Neural cell (in vitro differentiated cells): Measurements from ENCODE around the gene GRIK2. TPM values are rescaled to one million over a fixed set of nuclear protein-coding genes. Genes with fewer than 3 reads are reported as not detected.

Experiments used
- H2AFZ ChIP-seq: fragments of 200-600, 300-800 bp; sonication (generic), shearing (Covaris generic); 2 replicates; pipeline ENCODE4 v1.6.0; 2014; ENCODE audit warnings: low read depth, mild to moderate bottlenecking, antibody characterized with exemption, low read length, moderate library complexity
- H3F3A ChIP-seq: fragments of 200-600 bp; shearing (Covaris generic); 2 replicates; pipeline ENCODE4 v1.6.1; 2016; ENCODE audit warnings: mild to moderate bottlenecking, moderate library complexity, mixed read lengths, antibody characterized with exemption, low read length; ENCODE audit not compliant: insufficient read depth, poor library complexity, severe bottlenecking
- H3K27ac ChIP-seq: fragments of 200-600, 300-800 bp; sonication (generic), shearing (Covaris generic); 2 replicates; pipeline ENCODE4 v1.5.1; 2014; ENCODE audit warnings: mild to moderate bottlenecking, low read length, moderate library complexity
- H3K27me3 ChIP-seq: fragments of 300-800, 200-600 bp; sonication (generic), shearing (Covaris generic); 2 replicates; pipeline ENCODE4 v1.6.0; 2014; ENCODE audit warnings: mild to moderate bottlenecking, low read depth, low read length, moderate library complexity; ENCODE audit not compliant: insufficient read depth
- H3K36me3 ChIP-seq: fragments of 300-800, 200-600 bp; sonication (generic), shearing (Covaris generic); 2 replicates; pipeline ENCODE4 v1.5.1; 2014; ENCODE audit warnings: mild to moderate bottlenecking, antibody characterized with exemption, low read length, moderate library complexity; ENCODE audit not compliant: insufficient read depth
- H3K4me2 ChIP-seq: fragments of 300-800, 200-600 bp; sonication (generic), shearing (Covaris generic); 2 replicates; pipeline ENCODE4 v1.6.0; 2014; ENCODE audit warnings: mild to moderate bottlenecking, low read length
- H3K4me3 ChIP-seq: fragments of 300-800, 200-600 bp; sonication (generic), shearing (Covaris generic); 2 replicates; pipeline ENCODE4 v1.5.1; 2014; ENCODE audit warnings: mild to moderate bottlenecking, low read length, moderate library complexity
- H3K79me2 ChIP-seq: fragments of 200-600 bp; shearing (Covaris generic); replicated peaks from 2 replicates; pipeline ENCODE4 v1.6.0; 2014; ENCODE audit warnings: mild to moderate bottlenecking, low read length, moderate library complexity; ENCODE audit not compliant: insufficient read depth
- H3K9ac ChIP-seq: fragments of 300-800, 200-600 bp; sonication (generic), shearing (Covaris generic); 2 replicates; pipeline ENCODE4 v1.6.1; 2016; ENCODE audit warnings: mild to moderate bottlenecking, low read length, mixed read lengths
- H3K9me2 ChIP-seq: fragments of 200-600 bp; shearing (Covaris generic); 2 replicates; pipeline ENCODE4 v1.6.1; 2016; ENCODE audit warnings: mild to moderate bottlenecking, low read length, mixed read lengths; ENCODE audit not compliant: insufficient read depth
- H3K9me3 ChIP-seq: fragments of 200-600, 300-800 bp; sonication (generic), shearing (Covaris generic); 2 replicates; pipeline ENCODE4 v1.6.1; 2016; ENCODE audit warnings: mild to moderate bottlenecking, mixed run types, low read length, moderate library complexity, mixed read lengths
- H4K20me1 ChIP-seq: fragments of 200-600 bp; shearing (Covaris generic); 2 replicates; pipeline ENCODE4 v1.6.1; 2016; ENCODE audit warnings: mild to moderate bottlenecking, mixed run types; ENCODE audit not compliant: insufficient read depth
- EP300 ChIP-seq: fragments of 450-650 bp; conservative IDR thresholded peaks from 2 replicates; pipeline ENCODE4 v1.6.1; 2014; ENCODE audit warnings: antibody characterized with exemption, mild to moderate bottlenecking, moderate library complexity; ENCODE audit not compliant: poor library complexity, severe bottlenecking
- EZH2 ChIP-seq: fragments of 200-600, 300-800 bp; shearing (Covaris generic), sonication (generic); IDR thresholded peaks from 2 replicates; pipeline ENCODE4 v1.6.1; 2014; ENCODE audit warnings: antibody characterized with exemption, low read length, borderline replicate concordance, mild to moderate bottlenecking; ENCODE audit not compliant: insufficient read depth, poor library complexity, severe bottlenecking
- MXI1 ChIP-seq: fragments of 450-650 bp; conservative IDR thresholded peaks from 2 replicates; pipeline ENCODE4 v1.6.1; 2014; ENCODE audit warnings: antibody characterized with exemption, mild to moderate bottlenecking; ENCODE audit not compliant: poor library complexity, severe bottlenecking
- POLR2AphosphoS5 ChIP-seq: IDR thresholded peaks from 2 replicates; pipeline ENCODE4 v1.6.1; 2012
- RAD21 ChIP-seq: fragments of 450-650 bp; conservative IDR thresholded peaks from 2 replicates; pipeline ENCODE4 v1.6.1; 2014; ENCODE audit warnings: antibody characterized with exemption, mild to moderate bottlenecking, moderate library complexity
- SMC3 ChIP-seq: fragments of 450-650 bp; conservative IDR thresholded peaks from 2 replicates; pipeline ENCODE4 v1.6.1; 2014; ENCODE audit warnings: antibody characterized with exemption, mild to moderate bottlenecking, moderate library complexity; ENCODE audit not compliant: poor library complexity
- TAF1 ChIP-seq: IDR thresholded peaks from 2 replicates; pipeline ENCODE4 v1.6.1; 2012; ENCODE audit warnings: low read depth
- polyA plus RNA-seq: library from polyadenylated mRNA; depleted of rRNA; stranded (reverse); fragments of >200 nt; gene quantifications from 2 replicates; pipeline ENCODE4 v1.2.3, GENCODE V29; 2014
- TF ChIP-seq, protein P1 (sequence below): IDR thresholded peaks from 2 replicates; pipeline ENCODE4 v1.6.1; 2012; ENCODE audit warnings: borderline replicate concordance
- TF ChIP-seq, protein P2 (sequence below): fragments of 450-650 bp; IDR thresholded peaks from 2 replicates; pipeline ENCODE4 v1.5.1; 2014; ENCODE audit warnings: antibody characterized with exemption, mild to moderate bottlenecking, moderate library complexity; ENCODE audit not compliant: poor library complexity, severe bottlenecking

Gene GRIK2
- polyA plus RNA-seq, 1 donor from 2014 or later, result 106 TPM

DNA sequence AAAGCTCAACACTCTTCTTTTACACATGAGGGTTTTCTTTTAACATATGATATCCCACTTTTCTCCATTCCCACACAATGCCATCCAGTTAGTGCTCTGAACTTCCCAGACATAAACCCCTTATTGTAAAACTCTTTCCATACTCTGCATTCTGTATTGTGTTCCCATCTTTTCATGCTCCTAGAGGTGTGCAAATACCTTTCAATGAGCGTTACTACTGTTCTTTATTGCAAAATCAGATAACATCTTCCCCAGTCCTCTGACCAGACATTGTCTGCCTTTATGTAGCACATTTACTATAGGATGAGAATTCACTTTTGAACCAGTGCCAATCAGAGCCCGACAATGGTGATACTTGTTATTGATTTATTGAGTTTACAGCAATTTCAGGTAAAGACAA lies 296.2 kb downstream of the GRIK2 start:
- H3K4me2 ChIP-seq, result no peak overlapping the region
- H3K4me3 ChIP-seq, result no peak overlapping the region
- H3K9me2 ChIP-seq, result no peaks in the 10 kb centered on the region
- no peaks in the 10 kb centered on the region for H3F3A ChIP-seq
- no peaks in the 10 kb centered on the region for H4K20me1 ChIP-seq
- no peaks in the 10 kb centered on the region for H3K36me3 ChIP-seq
- TF ChIP-seq, protein P1, sequence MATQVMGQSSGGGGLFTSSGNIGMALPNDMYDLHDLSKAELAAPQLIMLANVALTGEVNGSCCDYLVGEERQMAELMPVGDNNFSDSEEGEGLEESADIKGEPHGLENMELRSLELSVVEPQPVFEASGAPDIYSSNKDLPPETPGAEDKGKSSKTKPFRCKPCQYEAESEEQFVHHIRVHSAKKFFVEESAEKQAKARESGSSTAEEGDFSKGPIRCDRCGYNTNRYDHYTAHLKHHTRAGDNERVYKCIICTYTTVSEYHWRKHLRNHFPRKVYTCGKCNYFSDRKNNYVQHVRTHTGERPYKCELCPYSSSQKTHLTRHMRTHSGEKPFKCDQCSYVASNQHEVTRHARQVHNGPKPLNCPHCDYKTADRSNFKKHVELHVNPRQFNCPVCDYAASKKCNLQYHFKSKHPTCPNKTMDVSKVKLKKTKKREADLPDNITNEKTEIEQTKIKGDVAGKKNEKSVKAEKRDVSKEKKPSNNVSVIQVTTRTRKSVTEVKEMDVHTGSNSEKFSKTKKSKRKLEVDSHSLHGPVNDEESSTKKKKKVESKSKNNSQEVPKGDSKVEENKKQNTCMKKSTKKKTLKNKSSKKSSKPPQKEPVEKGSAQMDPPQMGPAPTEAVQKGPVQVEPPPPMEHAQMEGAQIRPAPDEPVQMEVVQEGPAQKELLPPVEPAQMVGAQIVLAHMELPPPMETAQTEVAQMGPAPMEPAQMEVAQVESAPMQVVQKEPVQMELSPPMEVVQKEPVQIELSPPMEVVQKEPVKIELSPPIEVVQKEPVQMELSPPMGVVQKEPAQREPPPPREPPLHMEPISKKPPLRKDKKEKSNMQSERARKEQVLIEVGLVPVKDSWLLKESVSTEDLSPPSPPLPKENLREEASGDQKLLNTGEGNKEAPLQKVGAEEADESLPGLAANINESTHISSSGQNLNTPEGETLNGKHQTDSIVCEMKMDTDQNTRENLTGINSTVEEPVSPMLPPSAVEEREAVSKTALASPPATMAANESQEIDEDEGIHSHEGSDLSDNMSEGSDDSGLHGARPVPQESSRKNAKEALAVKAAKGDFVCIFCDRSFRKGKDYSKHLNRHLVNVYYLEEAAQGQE, result no peak
- TF ChIP-seq, protein P2, sequence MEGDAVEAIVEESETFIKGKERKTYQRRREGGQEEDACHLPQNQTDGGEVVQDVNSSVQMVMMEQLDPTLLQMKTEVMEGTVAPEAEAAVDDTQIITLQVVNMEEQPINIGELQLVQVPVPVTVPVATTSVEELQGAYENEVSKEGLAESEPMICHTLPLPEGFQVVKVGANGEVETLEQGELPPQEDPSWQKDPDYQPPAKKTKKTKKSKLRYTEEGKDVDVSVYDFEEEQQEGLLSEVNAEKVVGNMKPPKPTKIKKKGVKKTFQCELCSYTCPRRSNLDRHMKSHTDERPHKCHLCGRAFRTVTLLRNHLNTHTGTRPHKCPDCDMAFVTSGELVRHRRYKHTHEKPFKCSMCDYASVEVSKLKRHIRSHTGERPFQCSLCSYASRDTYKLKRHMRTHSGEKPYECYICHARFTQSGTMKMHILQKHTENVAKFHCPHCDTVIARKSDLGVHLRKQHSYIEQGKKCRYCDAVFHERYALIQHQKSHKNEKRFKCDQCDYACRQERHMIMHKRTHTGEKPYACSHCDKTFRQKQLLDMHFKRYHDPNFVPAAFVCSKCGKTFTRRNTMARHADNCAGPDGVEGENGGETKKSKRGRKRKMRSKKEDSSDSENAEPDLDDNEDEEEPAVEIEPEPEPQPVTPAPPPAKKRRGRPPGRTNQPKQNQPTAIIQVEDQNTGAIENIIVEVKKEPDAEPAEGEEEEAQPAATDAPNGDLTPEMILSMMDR, result no peak
- TF ChIP-seq RAD21, result no peak
- no peak for TF ChIP-seq TAF1
- no peak for TF ChIP-seq EZH2
- no peak for TF ChIP-seq MXI1
- no peak for TF ChIP-seq SMC3
- TF ChIP-seq EP300, result no peak
- no peak for TF ChIP-seq POLR2AphosphoS5
- no peak overlapping the region for H2AFZ ChIP-seq
- H3K9ac ChIP-seq, result no peak overlapping the region
- H3K27me3 ChIP-seq, result no peaks in the 10 kb centered on the region
- H3K79me2 ChIP-seq, result no peaks in the 10 kb centered on the region
- H3K27ac ChIP-seq, result no peak overlapping the region
- H3K9me3 ChIP-seq, result no peaks in the 10 kb centered on the region

DNA sequence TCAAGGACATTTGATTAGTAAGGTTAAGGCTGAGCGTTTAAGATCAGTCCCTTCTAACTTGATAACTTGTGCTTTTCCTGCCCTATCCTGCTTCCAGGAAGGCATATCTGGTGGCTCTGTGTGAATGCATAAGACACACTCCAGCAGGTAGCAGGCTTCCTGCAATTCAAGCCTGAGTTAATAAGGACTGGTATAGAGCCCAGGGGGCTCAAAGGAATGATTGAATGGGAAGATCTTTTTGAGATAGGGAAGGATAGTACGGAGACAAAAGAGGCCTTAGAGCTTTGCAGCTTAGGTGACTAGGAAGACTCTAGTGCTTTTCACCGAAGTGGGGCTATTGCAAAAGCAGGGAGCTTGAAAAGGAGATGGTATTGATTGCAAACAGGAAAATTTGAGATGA lies 307.1 kb downstream of the GRIK2 start:
- Histone ChIP-seq H2AFZ (no peak overlapping the region), H3K4me2 (no peak overlapping the region), H3K36me3 (no peaks in the 10 kb centered on the region), H3F3A (no peaks in the 10 kb centered on the region), H3K9me2 (no peaks in the 10 kb centered on the region), H3K27ac (no peak overlapping the region), H3K4me3 (no peak overlapping the region), H4K20me1 (no peaks in the 10 kb centered on the region), H3K9me3 (no peaks in the 10 kb centered on the region), H3K79me2 (no peaks in the 10 kb centered on the region), H3K9ac (no peak overlapping the region), H3K27me3 (no peaks in the 10 kb centered on the region)
- TF ChIP-seq SMC3 (no peak), EZH2 (no peak)
- TF ChIP-seq, protein P1, result no peak
